Measurements from ENCODE around the gene RRP8. TPM values are rescaled to one million over a fixed set of nuclear protein-coding genes. Genes with fewer than 3 reads are reported as not detected.

Gene RRP8
- total and polyA plus RNA-seq, 2 of the 8 experiments (the other 6 are each of a cell fraction or from before 2014, with no cell fraction given): 4.2 to 14.9 TPM

- Histone ChIP-seq H3K4ac (replicated peaks; ENCODE audit: insufficient read length, low read depth, low read length) (no peak overlapping the region), H4K5ac (ENCODE audit: insufficient read length, low read depth, low read length) (no peak overlapping the region), H3K23ac (ENCODE audit: insufficient read length) (no peak overlapping the region), H3K23me2 (ENCODE audit: low read depth, low read length) (peaks cover 17% of the 10 kb centered on the region), H2BK20ac (ENCODE audit: low read length) (no peak overlapping the region), H3K27ac (ENCODE audit: low read depth, low read length) (no peak overlapping the region; the same call in 1 of the 2 replicates), H3K4me1 (replicated peaks in 1 of 4; ENCODE audit: control insufficient read depth in 3 of 4, insufficient read depth in 4 of 4, low read length in 3 of 4) (peaks cover 4 to 25% (median 12%) of the 10 kb centered on the region in 4 experiments), H3K14ac (ENCODE audit: insufficient read length) (no peak overlapping the region), H3K79me1 (ENCODE audit: low read depth, low read length) (peaks cover 5% of the 10 kb centered on the region; the same call in 1 of the 2 replicates), H3K36me3 (ENCODE audit: control insufficient read depth in 2 of 4, insufficient read depth in 4 of 4, low read length in 3 of 4) (peaks cover 17 to 36% (median 31%) of the 10 kb centered on the region in 4 experiments), H2AFZ (ENCODE audit: low read length) (no peak overlapping the region), H4K91ac (replicated peaks; ENCODE audit: insufficient read length, low read length) (no peak overlapping the region), H2BK5ac (ENCODE audit: low read depth, low read length) (no peak overlapping the region), H3K4me3 (ENCODE audit: extremely low read depth in 1 of 4, insufficient read depth in 2 of 4, low read depth in 3 of 4, low read length in 4 of 4) (no peak overlapping the region), H3K56ac (replicated peaks; ENCODE audit: insufficient read length, low read depth, low read length) (no peak overlapping the region), H2BK120ac (replicated peaks; ENCODE audit: low read depth, low read length) (no peak overlapping the region), H3K18ac (ENCODE audit: extremely low read depth, low read length) (no peak overlapping the region), H2BK15ac (ENCODE audit: low read length) (no peak overlapping the region), H3K9ac (replicated peaks in 1 of 4; ENCODE audit: extremely low read depth in 1 of 4, low read depth in 3 of 4, low read length in 3 of 4) (no peak overlapping the region), H3K79me2 (ENCODE audit: control insufficient read depth in 1 of 2, insufficient read depth in 2 of 2, low read length in 2 of 2) (peaks cover 0 to 41% of the 10 kb centered on the region in 2 experiments; a peak in 2 of 4 replicates), H3K4me2 (ENCODE audit: insufficient read depth in 1 of 2, low read depth in 2 of 2, low read length in 2 of 2) (no peak overlapping the region), H4K8ac (ENCODE audit: extremely low read depth, insufficient read depth, low read length) (no peak overlapping the region), H2BK12ac (ENCODE audit: low read depth, low read length) (no peak overlapping the region), H3K9me3 (ENCODE audit: insufficient read depth in 2 of 2, low read depth in 1 of 2, low read length in 1 of 2) (no peaks in the 10 kb centered on the region), H2AK5ac (ENCODE audit: low read depth, low read length) (no peak overlapping the region), H3K27me3 (replicated peaks in 1 of 4; ENCODE audit: control insufficient read depth in 3 of 4, extremely low read depth in 1 of 4, insufficient read depth in 3 of 4, low read length in 3 of 4) (no peaks in the 10 kb centered on the region), H4K20me1 (replicated peaks in 1 of 2; ENCODE audit: control insufficient read depth in 1 of 2, insufficient read depth in 2 of 2, low read length in 2 of 2) (no peaks in the 10 kb centered on the region)
- FAIRE-seq (no peak), DNase-seq (ENCODE audit: low read depth in 1 of 2, low spot score in 2 of 2) (no peak)
- ChIA-PET CTCF (ENCODE audit: partially characterized antibody) (interaction anchor here (0.6 to 1.1 kb wide), 2 partner anchors 48 to 78 kb away, joined by 3 read pairs; no protein-coding TSS in a partner anchor), POLR2A (ENCODE audit: partially characterized antibody) (interaction anchor here (0.8 to 4.8 kb wide), 7 partner anchors 10 to 122 kb away, joined by 3 to 31 read pairs (median 3); partner anchors contain the start of genes MRPL17 and TPP1)
- WGBS, 2 experiments (ENCODE audit: extremely low coverage in 1 of 2, insufficient coverage in 1 of 2, insufficient read length in 1 of 2, insufficient replicate concordance in 2 of 2, low coverage in 1 of 2, low lambda C conversion rate in 2 of 2, missing lambda C conversion rate in 1 of 2): 93% methylated on average over 14 of the region's 14 CpGs; no CpG with 5 or more reads in 1 of the 2 experiments
- TF ChIP-seq ATF2 (IDR thresholded peaks at IDR 0.05; ENCODE audit: low read length) (no peak), POLR2A (IDR thresholded peaks at IDR 0.05; ENCODE audit: control extremely low read depth in 1 of 2, low read depth in 2 of 2, low read length in 2 of 2) (peak in 1 of 2 experiments; percentile 10; a peak in 2 of 3 replicates)
Observed at GRCh38 chr11:6608726-6609501, 5.5 kb upstream of the RRP8 start.
